Hepatocyte (in vitro differentiated cells): ENCODE results near the gene PICK1. TPM values are rescaled to one million over a fixed set of nuclear protein-coding genes. Genes with fewer than 3 reads are reported as not detected.
A peak's percentile ranks its signal among the peaks of the same experiment; 100 is the strongest.

ENCODE experiments used
- DNase-seq: peaks from one replicate; pipeline ENCODE4 v3.0.0-alpha.2; 2016; ENCODE audit warnings: low spot score
- H2AFZ ChIP-seq: fragments of 200-600 bp; sonication (generic); 2 replicates; pipeline ENCODE4 v1.6.0; 2016; ENCODE audit warnings: antibody characterized with exemption, mild to moderate bottlenecking
- H3K27ac ChIP-seq: fragments of 200-600 bp; sonication (generic); 2 replicates; pipeline ENCODE4 v1.5.1; 2016; ENCODE audit warnings: mild to moderate bottlenecking
- H3K27me3 ChIP-seq: fragments of 200-600 bp; sonication (generic); 2 replicates; pipeline ENCODE4 v1.6.1; 2016
- H3K36me3 ChIP-seq: fragments of 200-600 bp; sonication (generic); replicated peaks from 2 replicates; pipeline ENCODE4 v1.5.1; 2016; ENCODE audit warnings: low read depth; ENCODE audit not compliant: insufficient read depth
- H3K4me1 ChIP-seq: fragments of 200-600 bp; sonication (generic); 2 replicates; pipeline ENCODE4 v1.5.1; 2016; ENCODE audit warnings: mild to moderate bottlenecking, moderate library complexity; ENCODE audit not compliant: insufficient read depth
- H3K4me2 ChIP-seq: fragments of 200-600 bp; sonication (generic); 2 replicates; pipeline ENCODE4 v1.6.0; 2016
- H3K4me3 ChIP-seq: fragments of 200-600 bp; sonication (generic); 2 replicates; pipeline ENCODE4 v1.5.1; 2016; ENCODE audit warnings: mild to moderate bottlenecking
- H3K79me2 ChIP-seq: fragments of 200-600 bp; sonication (generic); 2 replicates; pipeline ENCODE4 v1.6.0; 2017; ENCODE audit warnings: mild to moderate bottlenecking
- H3K9me2 ChIP-seq: fragments of 200-600 bp; sonication (generic); replicated peaks from 2 replicates; pipeline ENCODE4 v1.6.0; 2017; ENCODE audit warnings: mild to moderate bottlenecking; ENCODE audit not compliant: insufficient read depth
- H3K9me3 ChIP-seq: fragments of 200-600 bp; sonication (generic); 2 replicates; pipeline ENCODE4 v1.5.1; 2016; ENCODE audit warnings: low read depth, mild to moderate bottlenecking
- H4K20me1 ChIP-seq: fragments of 200-600 bp; sonication (generic); 2 replicates; pipeline ENCODE4 v1.6.0; 2016; ENCODE audit warnings: mild to moderate bottlenecking; ENCODE audit not compliant: insufficient read depth, poor library complexity, severe bottlenecking
- EZH2 ChIP-seq: fragments of 200-600 bp; sonication (generic); IDR thresholded peaks from 2 replicates; pipeline ENCODE4 v1.6.1; 2016; ENCODE audit warnings: antibody characterized with exemption, mild to moderate bottlenecking, borderline replicate concordance
- EZH2phosphoT487 ChIP-seq: fragments of 200-600 bp; sonication (generic); IDR thresholded peaks from one replicate; pipeline ENCODE4 v1.6.1; 2018; ENCODE audit warnings: antibody characterized with exemption, mild to moderate bottlenecking, low read depth, moderate library complexity; ENCODE audit not compliant: unreplicated experiment, severe bottlenecking
- WGBS: methylation state at CpG from one replicate; pipeline ENCODE4 v1.1.6; 2016; ENCODE audit warnings: low lambda C conversion rate; ENCODE audit errors: missing lambda C conversion rate; 5-methylcytosine and 5-hydroxymethylcytosine counted together
- polyA plus RNA-seq: library from polyadenylated mRNA; unstranded; fragments of >200 nt; fragmentation: Nextera tagmentation; extraction: Ambion mirVana; gene quantifications from 2 replicates; pipeline ENCODE4 v1.2.1, GENCODE V29; 2016
- total RNA-seq: library from RNA; depleted of rRNA; stranded (reverse); fragments of >200 nt; gene quantifications from 2 replicates; pipeline ENCODE4 v1.2.3, GENCODE V29; 2014
- TF ChIP-seq, protein P1 (sequence below): fragments of 200-600 bp; sonication (generic); IDR thresholded peaks from 2 replicates; pipeline ENCODE4 v1.5.1; 2016; ENCODE audit warnings: antibody characterized with exemption, mild to moderate bottlenecking; ENCODE audit not compliant: poor library complexity

PICK1 gene
- total and polyA plus RNA-seq, 2 experiments from 2014 or later, result 26.2 to 43.1 TPM

GRCh38 chr22:38107692-38108515 is 50.7 kb downstream of the PICK1 start:
- H3K9me3 ChIP-seq, result no peaks in the 10 kb centered on the region
- no peak overlapping the region for H3K4me3 ChIP-seq
- no peak overlapping the region for H3K4me2 ChIP-seq
- 77% methylated on average over 17 of the region's 17 CpGs for WGBS
- no peak overlapping the region for H3K27ac ChIP-seq
- no peak for TF ChIP-seq EZH2phosphoT487
- H3K36me3 ChIP-seq, result no peaks in the 10 kb centered on the region
- no peak overlapping the region for H2AFZ ChIP-seq
- no peaks in the 10 kb centered on the region for H4K20me1 ChIP-seq
- DNase-seq, result peak; percentile 56
- no peaks in the 10 kb centered on the region for H3K27me3 ChIP-seq
- H3K79me2 ChIP-seq, result no peaks in the 10 kb centered on the region
- peaks cover 15% of the 10 kb centered on the region for H3K4me1 ChIP-seq
- H3K9me2 ChIP-seq, result no peaks in the 10 kb centered on the region

- 86% methylated on average over 9 of the region's 15 CpGs for WGBS
These were observed 51.5 kb downstream of the PICK1 start for GRCh38 chr22:38108561-38109319.

GRCh38 chr22:38109371-38110001 is 52.3 kb downstream of the PICK1 start:
- TF ChIP-seq, protein P1, sequence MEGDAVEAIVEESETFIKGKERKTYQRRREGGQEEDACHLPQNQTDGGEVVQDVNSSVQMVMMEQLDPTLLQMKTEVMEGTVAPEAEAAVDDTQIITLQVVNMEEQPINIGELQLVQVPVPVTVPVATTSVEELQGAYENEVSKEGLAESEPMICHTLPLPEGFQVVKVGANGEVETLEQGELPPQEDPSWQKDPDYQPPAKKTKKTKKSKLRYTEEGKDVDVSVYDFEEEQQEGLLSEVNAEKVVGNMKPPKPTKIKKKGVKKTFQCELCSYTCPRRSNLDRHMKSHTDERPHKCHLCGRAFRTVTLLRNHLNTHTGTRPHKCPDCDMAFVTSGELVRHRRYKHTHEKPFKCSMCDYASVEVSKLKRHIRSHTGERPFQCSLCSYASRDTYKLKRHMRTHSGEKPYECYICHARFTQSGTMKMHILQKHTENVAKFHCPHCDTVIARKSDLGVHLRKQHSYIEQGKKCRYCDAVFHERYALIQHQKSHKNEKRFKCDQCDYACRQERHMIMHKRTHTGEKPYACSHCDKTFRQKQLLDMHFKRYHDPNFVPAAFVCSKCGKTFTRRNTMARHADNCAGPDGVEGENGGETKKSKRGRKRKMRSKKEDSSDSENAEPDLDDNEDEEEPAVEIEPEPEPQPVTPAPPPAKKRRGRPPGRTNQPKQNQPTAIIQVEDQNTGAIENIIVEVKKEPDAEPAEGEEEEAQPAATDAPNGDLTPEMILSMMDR, result no peak
- TF ChIP-seq EZH2 (no peak), EZH2phosphoT487 (no peak)
- Histone ChIP-seq H3K4me3 (no peak overlapping the region), H3K4me2 (no peak overlapping the region), H4K20me1 (no peaks in the 10 kb centered on the region), H3K79me2 (no peaks in the 10 kb centered on the region), H3K27me3 (no peaks in the 10 kb centered on the region), H3K36me3 (no peaks in the 10 kb centered on the region), H3K27ac (no peak overlapping the region), H3K9me2 (no peaks in the 10 kb centered on the region), H3K4me1 (peaks cover 15% of the 10 kb centered on the region), H2AFZ (no peak overlapping the region), H3K9me3 (no peaks in the 10 kb centered on the region)
- DNase-seq, result no peak
- WGBS, result 90% methylated on average over 22 of the region's 22 CpGs

More at GRCh38 chr22:38108561-38109319, 51.5 kb downstream of the PICK1 start:
- H3K79me2 ChIP-seq, result no peaks in the 10 kb centered on the region
- H3K4me2 ChIP-seq, result no peak overlapping the region
- H4K20me1 ChIP-seq, result no peaks in the 10 kb centered on the region
- TF ChIP-seq, protein P1, result no peak
- TF ChIP-seq EZH2phosphoT487 (no peak), EZH2 (no peak)
- H3K4me1 ChIP-seq, result peaks cover 15% of the 10 kb centered on the region
- no peaks in the 10 kb centered on the region for H3K27me3 ChIP-seq
- H3K4me3 ChIP-seq, result no peak overlapping the region
- H3K36me3 ChIP-seq, result no peaks in the 10 kb centered on the region
- no peak overlapping the region for H2AFZ ChIP-seq
- no peak for DNase-seq
- H3K9me3 ChIP-seq, result no peaks in the 10 kb centered on the region
- no peak overlapping the region for H3K27ac ChIP-seq
- no peaks in the 10 kb centered on the region for H3K9me2 ChIP-seq
